K562 (cell line): ENCODE data around the gene DEDD2. TPM values are rescaled to one million over a fixed set of nuclear protein-coding genes. Genes with fewer than 3 reads are reported as not detected.
A peak's percentile ranks its signal among the peaks of the same experiment; 100 is the strongest.

Source experiments
- ATAC-seq: fragments of 200-7000 bp; cut with Tn5 transposase; 3 replicates; pipeline ENCODE4 v1.9.1; 2020; ENCODE audit warnings: moderate library complexity
- BruUV-seq: library from RNA; stranded (reverse); fragments of 400-500 nt; replicated peaks from 2 replicates; lab custom pipeline; 2021; lab: Mats Ljungman, UMichigan
- CTCF ChIA-PET: fragments of 300-600 bp; formaldehyde crosslinking; extraction: SDS; loops from one replicate; lab custom pipeline; 2021; ENCODE audit warnings: low intra/inter-chr PET ratio; lab: Yijun Ruan, JAX
- POLR2A ChIA-PET: fragments of 300-600, 350-650 bp; sonication (Branson Sonifier 250); formaldehyde crosslinking; extraction: SDS; loops from one replicate; lab custom pipeline; 2021; ENCODE audit warnings: antibody characterized with exemption, inconsistent platforms; lab: Yijun Ruan, JAX
- DNase-seq, 4 experiments: peaks; one replicate each; pipeline versions ENCODE4 v3.0.0 to v3.0.0-alpha.2; 2011 to 2018; ENCODE audit warnings: low spot score in 3 of 4, mixed read lengths in 3 of 4; ENCODE audit errors: extremely low read depth in 1 of 4
- FAIRE-seq: peaks from 2 replicates; lab custom pipeline; 2011; peaks lifted over from hg19 to GRCh38; lab: Jason Lieb, UNC
- H2AFZ ChIP-seq: 2 replicates; pipeline ENCODE4 v1.6.0; 2011; ENCODE audit warnings: low read depth, low read length, control low read depth, inconsistent platforms
- H3K27ac ChIP-seq: fragments of 200-600 bp; 3 replicates; pipeline ENCODE4 v1.8.0; 2011; ENCODE audit warnings: low read depth, mild to moderate bottlenecking, control low read depth, inconsistent platforms, low read length, moderate library complexity, mixed read lengths; ENCODE audit errors: extremely low read depth
- H3K27me3 ChIP-seq, 2 experiments: fragments of 300-600 bp in 1 of 2; 2 replicates in 1 of 2; 3 replicates in 1 of 2; pipeline versions ENCODE4 v1.6.0 to v1.8.0; 2011; ENCODE audit warnings: inconsistent platforms in 2 of 2, low read length in 2 of 2, mild to moderate bottlenecking in 1 of 2, mixed read lengths in 1 of 2, moderate library complexity in 1 of 2; ENCODE audit not compliant: control insufficient read depth in 2 of 2, insufficient read depth in 2 of 2
- H3K36me3 ChIP-seq: fragments of 300-600 bp; 3 replicates; pipeline ENCODE4 v1.8.0; 2011; ENCODE audit warnings: mild to moderate bottlenecking, low read length, inconsistent platforms; ENCODE audit not compliant: control insufficient read depth, insufficient read depth
- H3K4me1 ChIP-seq, 2 experiments: fragments of 200-600 bp in 1 of 2; replicated peaks in 1 of 2; 2 replicates in 1 of 2; 3 replicates in 1 of 2; pipeline versions ENCODE4 v1.5.1 to v1.8.0; 2011; ENCODE audit warnings: inconsistent platforms in 2 of 2, low read length in 2 of 2, mild to moderate bottlenecking in 1 of 2, mixed read lengths in 1 of 2, moderate library complexity in 1 of 2; ENCODE audit not compliant: control insufficient read depth in 2 of 2, insufficient read depth in 2 of 2
- H3K4me2 ChIP-seq: 2 replicates; pipeline ENCODE4 v1.6.1; 2011; ENCODE audit warnings: low read length, control low read depth, inconsistent platforms, mixed read lengths; ENCODE audit not compliant: insufficient read depth
- H3K4me3 ChIP-seq: fragments of 200-600 bp; sonication (generic), shearing (Covaris generic); 2 replicates; pipeline ENCODE4 v1.5.1; 2016; ENCODE audit warnings: control low read depth, inconsistent platforms
- H3K79me2 ChIP-seq: fragments of 200-600 bp; 3 replicates; pipeline ENCODE4 v1.8.0; 2011; ENCODE audit warnings: low read length, inconsistent platforms; ENCODE audit not compliant: control insufficient read depth, insufficient read depth
- H3K9ac ChIP-seq, 2 experiments: 2 replicates each; pipeline versions ENCODE4 v1.6.0 to v1.6.1; 2011; ENCODE audit warnings: low read depth in 2 of 2, low read length in 2 of 2, control low read depth in 1 of 2, inconsistent platforms in 1 of 2, mild to moderate bottlenecking in 1 of 2, mixed read lengths in 1 of 2; ENCODE audit not compliant: insufficient read depth in 1 of 2
- H3K9me1 ChIP-seq: one replicate; pipeline ENCODE4 v1.6.0; 2011; ENCODE audit warnings: inconsistent platforms, mild to moderate bottlenecking, low read length, moderate library complexity; ENCODE audit not compliant: control insufficient read depth, insufficient read depth
- H3K9me3 ChIP-seq: replicated peaks from 2 replicates; pipeline ENCODE4 v1.5.1; 2011; ENCODE audit warnings: low read depth, low read length, inconsistent platforms; ENCODE audit not compliant: control insufficient read depth, insufficient read depth
- H4K20me1 ChIP-seq: replicated peaks from 2 replicates; pipeline ENCODE4 v1.6.1; 2011; ENCODE audit warnings: low read length, inconsistent platforms, mixed read lengths; ENCODE audit not compliant: control insufficient read depth, insufficient read depth
- ARID1B ChIP-seq: fragments of 450-650 bp; IDR thresholded peaks from 2 replicates; pipeline ENCODE4 v1.6.1; 2016; ENCODE audit warnings: antibody characterized with exemption, mild to moderate bottlenecking, inconsistent platforms
- KDM5B ChIP-seq: fragments of 200-600 bp; sonication (generic); IDR thresholded peaks from 2 replicates; pipeline ENCODE4 v1.6.1; 2012; ENCODE audit warnings: low read depth, mild to moderate bottlenecking, moderate library complexity, low read length, control low read depth, inconsistent platforms; ENCODE audit not compliant: insufficient replicate concordance
- NKRF ChIP-seq: fragments of 450-650 bp; IDR thresholded peaks from 2 replicates; pipeline ENCODE4 v1.6.1; 2016; ENCODE audit warnings: borderline replicate concordance
- PRMT5 ChIP-seq: sonication (generic); formaldehyde crosslinking; IDR thresholded peaks from 2 replicates; pipeline ENCODE4 v1.5.0; 2020; ENCODE audit warnings: missing genetic modification reagents
- TFAM ChIP-seq: fragments of 250-450 bp; sonication (Bioruptor Pico); conservative IDR thresholded peaks from 2 replicates; pipeline ENCODE4 v1.5.0; 2021; ENCODE audit warnings: mild to moderate bottlenecking, moderate library complexity
- WGBS: fragments of 100-300 bp; shearing (Covaris generic); methylation state at CpG from one replicate; pipeline ENCODE4 v1.1.6; 2016; ENCODE audit warnings: low coverage, mixed read lengths; ENCODE audit not compliant: insufficient coverage; ENCODE audit errors: missing lambda C conversion rate; 5-methylcytosine and 5-hydroxymethylcytosine counted together
- in situ Hi-C: fragments of 300-500 bp; cut with MboI; formaldehyde crosslinking; loops from 4 replicates; pipeline ENCODE4 v1.15.0; 2018; ENCODE audit warnings: inconsistent platforms, mixed read lengths
- intact Hi-C: fragments of 100-400 bp; cut with micrococcal nuclease; formaldehyde crosslinking; loops from 2 replicates; pipeline ENCODE4 v1.14.2; 2022
- polyA plus RNA-seq, 8 experiments: library from polyadenylated mRNA; depleted of rRNA in 4 of 8; stranded (reverse) in 5 of 8; unstranded in 3 of 8; fragments of >200 nt; fragmentation: Nextera tagmentation in 2 of 8; fragmentation: Illumina TruSeq in 1 of 8; extraction: Ambion mirVana in 2 of 8; extraction: Trizol in 1 of 8; gene quantifications; 2 replicates each; pipeline versions ENCODE4 v1.2.1 to v1.2.3, GENCODE V29; 2011 to 2014; ENCODE audit warnings: inconsistent platforms in 1 of 8, missing spikeins in 1 of 8
- total RNA-seq, 7 experiments: library from RNA; depleted of rRNA in 6 of 7; stranded (reverse); fragments of >200 nt in 6 of 7; fragmentation: Illumina TruSeq in 2 of 7; extraction: Trizol in 2 of 7; gene quantifications; 2 replicates each; pipeline versions ENCODE4 v1.2.1 to v1.2.3, GENCODE V29; 2011 to 2021; ENCODE audit warnings: low replicate concordance in 1 of 7
- TF ChIP-seq, protein P1 (sequence below): fragments of 450-650 bp; IDR thresholded peaks from 2 replicates; pipeline ENCODE4 v1.6.1; 2016; ENCODE audit warnings: mild to moderate bottlenecking, moderate library complexity

Gene DEDD2
- total and polyA plus RNA-seq, 9 of the 15 experiments (the other 6 are each of a cell fraction or from before 2014, with no cell fraction given), result 4.3 to 43.0 (median 29.2) TPM

- ATAC-seq (peak; percentile 50), FAIRE-seq (peak; percentile 63), DNase-seq (peak; percentile 78 to 87 (median 84))
- H3K36me3 ChIP-seq, result peaks cover 40% of the 10 kb centered on the region; the same call in 2 of the 3 replicates
- CTCF ChIA-PET, result no interaction called here
- no peaks in the 10 kb centered on the region for H3K9me3 ChIP-seq
- in situ Hi-C loops (no loop called here), intact Hi-C loops (loop anchor here (2.0 kb wide), 1 partner anchor 15 kb away; the partner anchor contains the start of gene CIC)
- H3K27me3 ChIP-seq, result no peaks in the 10 kb centered on the region
- peak overlapping the region; percentile 95 for H3K4me2 ChIP-seq
- BruUV-seq, result no TSS peak
- H3K4me1 ChIP-seq, result peaks cover 19 to 73% of the 10 kb centered on the region in 2 experiments
- H2AFZ ChIP-seq, result 0 out of 2 replicates have a peak overlapping the region, but pooled peaks have one; percentile 4
- H3K9ac ChIP-seq, result peak overlapping the region; percentile 91 to 95
- WGBS, result 0% methylated on average over 17 of the region's 71 CpGs
- POLR2A ChIA-PET, result interaction anchor here (0.6 kb wide), 1 partner anchor 96 kb away, joined by 3 read pairs; no protein-coding TSS in a partner anchor
- H3K9me1 ChIP-seq, result peaks cover 7% of the 10 kb centered on the region
- peaks cover 52% of the 10 kb centered on the region for H3K79me2 ChIP-seq
- peak overlapping the region; percentile 96 for H3K27ac ChIP-seq
- peak overlapping the region; percentile 98 for H3K4me3 ChIP-seq
- H4K20me1 ChIP-seq, result peaks cover 10% of the 10 kb centered on the region; the same call in 1 of the 2 replicates
- no peak for TF ChIP-seq KDM5B
- TF ChIP-seq PRMT5 (CRISPR knock-in tag), result no peak
- TF ChIP-seq TFAM (CRISPR knock-in tag), result no peak
- peak; percentile 86 for TF ChIP-seq NKRF
- TF ChIP-seq, protein P1, sequence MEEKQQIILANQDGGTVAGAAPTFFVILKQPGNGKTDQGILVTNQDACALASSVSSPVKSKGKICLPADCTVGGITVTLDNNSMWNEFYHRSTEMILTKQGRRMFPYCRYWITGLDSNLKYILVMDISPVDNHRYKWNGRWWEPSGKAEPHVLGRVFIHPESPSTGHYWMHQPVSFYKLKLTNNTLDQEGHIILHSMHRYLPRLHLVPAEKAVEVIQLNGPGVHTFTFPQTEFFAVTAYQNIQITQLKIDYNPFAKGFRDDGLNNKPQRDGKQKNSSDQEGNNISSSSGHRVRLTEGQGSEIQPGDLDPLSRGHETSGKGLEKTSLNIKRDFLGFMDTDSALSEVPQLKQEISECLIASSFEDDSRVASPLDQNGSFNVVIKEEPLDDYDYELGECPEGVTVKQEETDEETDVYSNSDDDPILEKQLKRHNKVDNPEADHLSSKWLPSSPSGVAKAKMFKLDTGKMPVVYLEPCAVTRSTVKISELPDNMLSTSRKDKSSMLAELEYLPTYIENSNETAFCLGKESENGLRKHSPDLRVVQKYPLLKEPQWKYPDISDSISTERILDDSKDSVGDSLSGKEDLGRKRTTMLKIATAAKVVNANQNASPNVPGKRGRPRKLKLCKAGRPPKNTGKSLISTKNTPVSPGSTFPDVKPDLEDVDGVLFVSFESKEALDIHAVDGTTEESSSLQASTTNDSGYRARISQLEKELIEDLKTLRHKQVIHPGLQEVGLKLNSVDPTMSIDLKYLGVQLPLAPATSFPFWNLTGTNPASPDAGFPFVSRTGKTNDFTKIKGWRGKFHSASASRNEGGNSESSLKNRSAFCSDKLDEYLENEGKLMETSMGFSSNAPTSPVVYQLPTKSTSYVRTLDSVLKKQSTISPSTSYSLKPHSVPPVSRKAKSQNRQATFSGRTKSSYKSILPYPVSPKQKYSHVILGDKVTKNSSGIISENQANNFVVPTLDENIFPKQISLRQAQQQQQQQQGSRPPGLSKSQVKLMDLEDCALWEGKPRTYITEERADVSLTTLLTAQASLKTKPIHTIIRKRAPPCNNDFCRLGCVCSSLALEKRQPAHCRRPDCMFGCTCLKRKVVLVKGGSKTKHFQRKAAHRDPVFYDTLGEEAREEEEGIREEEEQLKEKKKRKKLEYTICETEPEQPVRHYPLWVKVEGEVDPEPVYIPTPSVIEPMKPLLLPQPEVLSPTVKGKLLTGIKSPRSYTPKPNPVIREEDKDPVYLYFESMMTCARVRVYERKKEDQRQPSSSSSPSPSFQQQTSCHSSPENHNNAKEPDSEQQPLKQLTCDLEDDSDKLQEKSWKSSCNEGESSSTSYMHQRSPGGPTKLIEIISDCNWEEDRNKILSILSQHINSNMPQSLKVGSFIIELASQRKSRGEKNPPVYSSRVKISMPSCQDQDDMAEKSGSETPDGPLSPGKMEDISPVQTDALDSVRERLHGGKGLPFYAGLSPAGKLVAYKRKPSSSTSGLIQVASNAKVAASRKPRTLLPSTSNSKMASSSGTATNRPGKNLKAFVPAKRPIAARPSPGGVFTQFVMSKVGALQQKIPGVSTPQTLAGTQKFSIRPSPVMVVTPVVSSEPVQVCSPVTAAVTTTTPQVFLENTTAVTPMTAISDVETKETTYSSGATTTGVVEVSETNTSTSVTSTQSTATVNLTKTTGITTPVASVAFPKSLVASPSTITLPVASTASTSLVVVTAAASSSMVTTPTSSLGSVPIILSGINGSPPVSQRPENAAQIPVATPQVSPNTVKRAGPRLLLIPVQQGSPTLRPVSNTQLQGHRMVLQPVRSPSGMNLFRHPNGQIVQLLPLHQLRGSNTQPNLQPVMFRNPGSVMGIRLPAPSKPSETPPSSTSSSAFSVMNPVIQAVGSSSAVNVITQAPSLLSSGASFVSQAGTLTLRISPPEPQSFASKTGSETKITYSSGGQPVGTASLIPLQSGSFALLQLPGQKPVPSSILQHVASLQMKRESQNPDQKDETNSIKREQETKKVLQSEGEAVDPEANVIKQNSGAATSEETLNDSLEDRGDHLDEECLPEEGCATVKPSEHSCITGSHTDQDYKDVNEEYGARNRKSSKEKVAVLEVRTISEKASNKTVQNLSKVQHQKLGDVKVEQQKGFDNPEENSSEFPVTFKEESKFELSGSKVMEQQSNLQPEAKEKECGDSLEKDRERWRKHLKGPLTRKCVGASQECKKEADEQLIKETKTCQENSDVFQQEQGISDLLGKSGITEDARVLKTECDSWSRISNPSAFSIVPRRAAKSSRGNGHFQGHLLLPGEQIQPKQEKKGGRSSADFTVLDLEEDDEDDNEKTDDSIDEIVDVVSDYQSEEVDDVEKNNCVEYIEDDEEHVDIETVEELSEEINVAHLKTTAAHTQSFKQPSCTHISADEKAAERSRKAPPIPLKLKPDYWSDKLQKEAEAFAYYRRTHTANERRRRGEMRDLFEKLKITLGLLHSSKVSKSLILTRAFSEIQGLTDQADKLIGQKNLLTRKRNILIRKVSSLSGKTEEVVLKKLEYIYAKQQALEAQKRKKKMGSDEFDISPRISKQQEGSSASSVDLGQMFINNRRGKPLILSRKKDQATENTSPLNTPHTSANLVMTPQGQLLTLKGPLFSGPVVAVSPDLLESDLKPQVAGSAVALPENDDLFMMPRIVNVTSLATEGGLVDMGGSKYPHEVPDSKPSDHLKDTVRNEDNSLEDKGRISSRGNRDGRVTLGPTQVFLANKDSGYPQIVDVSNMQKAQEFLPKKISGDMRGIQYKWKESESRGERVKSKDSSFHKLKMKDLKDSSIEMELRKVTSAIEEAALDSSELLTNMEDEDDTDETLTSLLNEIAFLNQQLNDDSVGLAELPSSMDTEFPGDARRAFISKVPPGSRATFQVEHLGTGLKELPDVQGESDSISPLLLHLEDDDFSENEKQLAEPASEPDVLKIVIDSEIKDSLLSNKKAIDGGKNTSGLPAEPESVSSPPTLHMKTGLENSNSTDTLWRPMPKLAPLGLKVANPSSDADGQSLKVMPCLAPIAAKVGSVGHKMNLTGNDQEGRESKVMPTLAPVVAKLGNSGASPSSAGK, result no peak
- TF ChIP-seq ARID1B, result 0 out of 2 replicates have a peak, but pooled peaks have one; percentile 8
Measured at GRCh38 chr19:42253245-42254088, 36.0 kb upstream of the DEDD2 start.
